GM12878 (cell line): Measurements from ENCODE around the gene REEP5. TPM values are rescaled to one million over a fixed set of nuclear protein-coding genes. Genes with fewer than 3 reads are reported as not detected.

Experiments
- ATAC-seq: fragments of 200-7000 bp; cut with Tn5 transposase; 3 replicates; pipeline ENCODE4 v1.9.1; 2020; ENCODE audit warnings: mild to moderate bottlenecking, moderate library complexity
- BruUV-seq: library from RNA; stranded (reverse); fragments of 400-500 nt; replicated peaks from 2 replicates; lab custom pipeline; 2021; lab: Mats Ljungman, UMichigan
- CTCF ChIA-PET: fragments of 300-600 bp; sonication (Branson Sonifier 250); formaldehyde crosslinking; extraction: SDS; loops from one replicate; lab custom pipeline; 2021; ENCODE audit warnings: inconsistent platforms; lab: Yijun Ruan, JAX
- POLR2A ChIA-PET: fragments of 350-600 bp; formaldehyde crosslinking; extraction: SDS; loops from one replicate; lab custom pipeline; 2021; ENCODE audit warnings: inconsistent platforms; lab: Charles Lee
- RAD21 ChIA-PET: fragments of 300-600 bp; sonication (Branson Sonifier 250); formaldehyde crosslinking; loops from one replicate; lab custom pipeline; 2023; ENCODE audit warnings: antibody characterized with exemption; ENCODE audit not compliant: unreplicated experiment; lab: Charles Lee
- SMC1A ChIA-PET: fragments of 300-600 bp; sonication (Branson Sonifier 250); formaldehyde crosslinking; loops from one replicate; lab custom pipeline; 2023; ENCODE audit not compliant: unreplicated experiment, uncharacterized antibody; lab: Charles Lee
- DNase-seq: peaks from one replicate; pipeline ENCODE4 v3.0.0-alpha.2; 2011; ENCODE audit warnings: low read depth, low spot score
- FAIRE-seq: peaks from 3 replicates; lab custom pipeline; 2011; peaks lifted over from hg19 to GRCh38; lab: Jason Lieb, UNC
- H2AFZ ChIP-seq: 2 replicates; pipeline ENCODE4 v1.6.0; 2011; ENCODE audit warnings: low read depth, low read length, control low read depth; ENCODE audit not compliant: control insufficient read depth
- H3K27ac ChIP-seq: 2 replicates; pipeline ENCODE4 v1.5.1; 2011; ENCODE audit warnings: control low read depth; ENCODE audit not compliant: control insufficient read depth, insufficient read depth
- H3K27me3 ChIP-seq, 2 experiments: replicated peaks in 1 of 2; 2 replicates each; pipeline versions ENCODE4 v1.6.0 to v1.6.1; 2011; ENCODE audit warnings: low read length in 1 of 2; ENCODE audit not compliant: control insufficient read depth in 2 of 2, insufficient read depth in 2 of 2
- H3K36me3 ChIP-seq, 2 experiments: 2 replicates each; pipeline ENCODE4 v1.5.1; 2011; ENCODE audit warnings: low read length in 1 of 2; ENCODE audit not compliant: control insufficient read depth in 2 of 2, insufficient read depth in 2 of 2
- H3K4me1 ChIP-seq: 2 replicates; pipeline ENCODE4 v1.6.1; 2011; ENCODE audit warnings: mild to moderate bottlenecking, low read length, moderate library complexity, mixed read lengths; ENCODE audit not compliant: control insufficient read depth, insufficient read depth
- H3K4me2 ChIP-seq: 2 replicates; pipeline ENCODE4 v1.6.0; 2011; ENCODE audit warnings: control low read depth; ENCODE audit not compliant: control insufficient read depth, insufficient read depth
- H3K4me3 ChIP-seq: fragments of 200-600 bp; sonication (generic); 2 replicates; pipeline ENCODE4 v1.5.1; 2016
- H3K79me2 ChIP-seq: 2 replicates; pipeline ENCODE4 v1.6.0; 2011; ENCODE audit warnings: low read length; ENCODE audit not compliant: control insufficient read depth, insufficient read depth
- H3K9ac ChIP-seq: 2 replicates; pipeline ENCODE4 v1.8.0; 2011; ENCODE audit warnings: low read length, control low read depth, mixed read lengths; ENCODE audit not compliant: control insufficient read depth, insufficient read depth
- H3K9me3 ChIP-seq: replicated peaks from 3 replicates; pipeline ENCODE4 v1.5.1; 2011; ENCODE audit warnings: mild to moderate bottlenecking, low read length; ENCODE audit not compliant: control insufficient read depth, insufficient read depth
- H4K20me1 ChIP-seq: 2 replicates; pipeline ENCODE4 v1.6.0; 2011; ENCODE audit not compliant: control insufficient read depth, insufficient read depth
- BMI1 ChIP-seq: fragments of 450-650 bp; IDR thresholded peaks from 2 replicates; pipeline ENCODE4 v1.6.1; 2016; ENCODE audit warnings: mild to moderate bottlenecking, moderate library complexity, borderline replicate concordance
- CHD2 ChIP-seq: IDR thresholded peaks from 2 replicates; pipeline ENCODE4 v1.6.1; 2011; ENCODE audit warnings: low read depth, low read length, improper control_type of control experiment, borderline replicate concordance
- CREB1 ChIP-seq: IDR thresholded peaks from 2 replicates; pipeline ENCODE4 v1.6.1; 2012; ENCODE audit warnings: low read depth, mild to moderate bottlenecking, inconsistent platforms
- EGR1 ChIP-seq, 2 experiments: IDR thresholded peaks; 1 replicate in 1 of 2; 2 replicates in 1 of 2; pipeline ENCODE4 v1.6.1; 2011 to 2012; ENCODE audit warnings: low read depth in 2 of 2, low read length in 2 of 2, borderline replicate concordance in 1 of 2, mild to moderate bottlenecking in 1 of 2, moderate library complexity in 1 of 2
- IKZF1 ChIP-seq: fragments of 450-650 bp; conservative IDR thresholded peaks from 2 replicates; pipeline ENCODE4 v1.6.1; 2017; ENCODE audit warnings: antibody characterized with exemption, mild to moderate bottlenecking
- IRF4 ChIP-seq: IDR thresholded peaks from 2 replicates; pipeline ENCODE4 v1.6.1; 2011; ENCODE audit warnings: low read depth, low read length
- KDM1A ChIP-seq: fragments of 200-600 bp; sonication (generic); IDR thresholded peaks from 2 replicates; pipeline ENCODE4 v1.6.1; 2016; ENCODE audit warnings: borderline replicate concordance
- MXI1 ChIP-seq: fragments of 150-350 bp; IDR thresholded peaks from 2 replicates; pipeline ENCODE4 v1.6.1; 2011; ENCODE audit warnings: low read depth, mild to moderate bottlenecking, inconsistent platforms, low read length, improper control_type of control experiment
- NBN ChIP-seq: fragments of 450-650 bp; IDR thresholded peaks from 2 replicates; pipeline ENCODE4 v1.6.1; 2016
- RELA ChIP-seq: fragments of 450-650 bp; IDR thresholded peaks from 2 replicates; pipeline ENCODE4 v1.8.0; 2014; ENCODE audit warnings: borderline replicate concordance; ENCODE audit not compliant: partially characterized antibody
- REST ChIP-seq: IDR thresholded peaks from 2 replicates; pipeline ENCODE4 v1.6.1; 2012; ENCODE audit warnings: mild to moderate bottlenecking, low read depth, low read length
- SKIL ChIP-seq: fragments of 450-650 bp; IDR thresholded peaks from 2 replicates; pipeline ENCODE4 v1.6.1; 2017; ENCODE audit warnings: mild to moderate bottlenecking, low read depth, inconsistent platforms; ENCODE audit not compliant: poor library complexity, severe bottlenecking
- ZBED1 ChIP-seq: IDR thresholded peaks from 2 replicates; pipeline ENCODE4 v1.6.1; 2016; ENCODE audit warnings: borderline replicate concordance
- ZNF207 ChIP-seq: fragments of 450-650 bp; IDR thresholded peaks from 2 replicates; pipeline ENCODE4 v1.6.1; 2014; ENCODE audit warnings: antibody characterized with exemption, mild to moderate bottlenecking, borderline replicate concordance
- ZSCAN29 ChIP-seq: fragments of 450-650 bp; IDR thresholded peaks from 2 replicates; pipeline ENCODE4 v1.6.1; 2017; ENCODE audit warnings: mild to moderate bottlenecking, moderate library complexity
- ZZZ3 ChIP-seq: IDR thresholded peaks from 2 replicates; pipeline ENCODE4 v1.6.1; 2011; ENCODE audit warnings: low read depth; ENCODE audit not compliant: control insufficient read depth, insufficient read length
- WGBS: methylation state at CpG from one replicate; pipeline ENCODE4 v1.1.6; 2016; ENCODE audit warnings: low lambda C conversion rate; ENCODE audit not compliant: insufficient replicate concordance, insufficient coverage; ENCODE audit errors: missing lambda C conversion rate; 5-methylcytosine and 5-hydroxymethylcytosine counted together
- in situ Hi-C: fragments of 300-500 bp; cut with MboI; formaldehyde crosslinking; loops from 9 replicates; pipeline ENCODE4 v1.14.3; 2018; ENCODE audit warnings: mixed read lengths
- intact Hi-C: fragments of 100-400 bp; cut with micrococcal nuclease; formaldehyde crosslinking; loops from one replicate; pipeline ENCODE4 v1.14.2; 2022; ENCODE audit not compliant: unreplicated experiment
- polyA plus RNA-seq, 11 experiments: library from polyadenylated mRNA; depleted of rRNA in 4 of 11; unstranded in 6 of 11; stranded (reverse) in 5 of 11; fragments of >200 nt; fragmentation: Nextera tagmentation in 4 of 11; fragmentation: Illumina TruSeq in 1 of 11; extraction: Ambion mirVana in 4 of 11; extraction: Trizol in 1 of 11; gene quantifications; 1 replicate in 1 of 11; 2 replicates in 10 of 11; pipeline versions ENCODE4 v1.2.1 to v1.2.3, GENCODE V29; 2011 to 2016; ENCODE audit warnings: inconsistent platforms in 2 of 11, missing spikeins in 2 of 11, low read depth in 1 of 11
- total RNA-seq, 4 experiments: library from RNA; depleted of rRNA in 3 of 4; stranded (reverse); fragments of >200 nt in 3 of 4; fragmentation: Illumina TruSeq in 1 of 4; extraction: Trizol in 1 of 4; gene quantifications; 2 replicates each; pipeline versions ENCODE4 v1.2.1 to v1.2.3, GENCODE V29; 2013 to 2021

REEP5 gene
- total and polyA plus RNA-seq, 10 of the 15 experiments (the other 5 are each of a cell fraction or from before 2014, with no cell fraction given), result 30.5 to 211 (median 113) TPM

GRCh38 chr5:112918679-112919078 is 3.3 kb downstream of the REEP5 start (continued):
- TF ChIP-seq SKIL (no peak), RELA (no peak), IKZF1 (no peak), ZBED1 (no peak), ZZZ3 (no peak), IRF4 (no peak), ZSCAN29 (no peak)

GRCh38 chr5:112918136-112918535 is 3.9 kb downstream of the REEP5 start:
- Histone ChIP-seq H3K4me3 (no peak overlapping the region), H3K79me2 (peaks cover 43% of the 10 kb centered on the region), H3K9ac (no peak overlapping the region), H3K27me3 (no peaks in the 10 kb centered on the region), H3K27ac (no peak overlapping the region), H4K20me1 (no peaks in the 10 kb centered on the region; the same call in 1 of the 2 replicates), H3K36me3 (peaks cover 0 to 10% of the 10 kb centered on the region in 2 experiments; a peak in 2 of 4 replicates), H3K9me3 (no peaks in the 10 kb centered on the region), H3K4me2 (peak overlapping the region; percentile 41; the same call in 1 of the 2 replicates), H3K4me1 (peaks cover 25% of the 10 kb centered on the region), H2AFZ (no peak overlapping the region)
- FAIRE-seq, result no peak
- ATAC-seq, result no peak
- POLR2A ChIA-PET, result interaction anchor here (1.3 kb wide), 2 partner anchors 10 to 52 kb away, joined by 3 to 7 read pairs; no protein-coding TSS in a partner anchor
- no TSS peak for BruUV-seq
- intact Hi-C loops, result loop anchor here (10.0 kb wide), 1 partner anchor 223 kb away; no protein-coding TSS in a partner anchor
- DNase-seq, result no peak
- in situ Hi-C loops, result no loop called here
- CTCF ChIA-PET, result interaction anchor here (0.8 to 2.0 kb wide), 5 partner anchors 11 to 78 kb away, joined by 3 to 9 read pairs (median 5); partner anchors contain the start of gene SRP19
- RAD21 ChIA-PET, result no interaction called here
- SMC1A ChIA-PET, result interaction anchor here (1.1 to 1.6 kb wide), 2 partner anchors 9 to 45 kb away, joined by 3 to 4 read pairs; no protein-coding TSS in a partner anchor
- 81% methylated on average over 3 of the region's 3 CpGs for WGBS
- TF ChIP-seq MXI1, result no peak
- no peak for TF ChIP-seq CHD2
- TF ChIP-seq CREB1, result no peak
- no peak for TF ChIP-seq ZNF207
- no peak for TF ChIP-seq REST
- TF ChIP-seq EGR1 (IDR thresholded peaks at IDR 0.05; ENCODE audit: borderline replicate concordance in 1 of 2, low read depth in 2 of 2, low read length in 2 of 2), result no peak
- no peak for TF ChIP-seq NBN
- no peak for TF ChIP-seq KDM1A
- TF ChIP-seq BMI1, result no peak
